SKM-1 treated with dmso at 0.1 percent for 144 hours (cell line): ENCODE data around the gene KCTD18.

Source experiments
- DNase-seq: peaks from one replicate; lab custom pipeline; 2025; ENCODE audit not compliant: unreplicated experiment; lab: John Stamatoyannopoulos, UW

KCTD18 gene

DNA sequence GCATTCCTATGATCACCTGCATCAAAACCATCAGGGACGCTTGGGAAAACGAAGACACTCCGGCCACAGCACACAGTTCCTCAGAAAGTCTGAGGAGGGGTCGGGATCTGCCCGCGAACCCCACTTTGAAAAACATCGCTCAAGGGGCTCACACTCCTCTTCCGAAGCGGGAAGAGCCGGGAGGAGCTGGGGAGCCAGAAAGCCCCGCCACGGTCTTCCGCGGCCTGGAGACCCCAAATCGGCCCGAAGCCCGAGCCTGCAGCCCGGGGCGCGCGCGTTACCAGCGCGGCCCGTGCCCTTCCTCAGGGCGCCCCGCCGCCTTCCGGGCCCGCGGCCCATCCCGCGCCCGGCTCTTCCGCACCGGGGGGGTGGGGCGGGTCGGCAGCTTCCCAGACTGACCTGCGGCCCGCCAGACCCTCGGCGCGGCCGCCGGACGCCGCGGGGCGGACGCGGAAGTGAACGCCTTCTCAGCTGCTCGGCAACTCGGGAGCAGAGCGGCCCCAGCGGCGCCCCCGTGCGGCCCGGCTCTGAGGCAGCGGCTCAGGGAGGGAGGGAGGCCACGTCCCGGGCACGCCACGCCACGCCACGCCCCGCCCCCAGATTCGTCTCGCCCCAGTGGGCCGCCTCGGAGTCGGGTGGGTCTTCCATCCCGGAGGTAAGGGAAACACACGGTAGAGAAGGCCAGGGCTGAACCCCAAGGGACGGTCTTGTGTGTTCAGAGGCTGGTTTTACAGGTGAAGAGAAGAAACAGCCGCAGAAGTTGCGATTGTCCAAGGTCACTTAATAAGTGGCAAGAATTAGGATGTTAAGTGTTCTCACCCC, at the start of gene KCTD18:
Gene KCTD18 (minus strand): TSS at position 457 of the 822 bp plus-strand sequence. CDS start 3,052 bp downstream, outside the sequence.
- peak; percentile 82 for DNase-seq

- no peak for DNase-seq
Measured at GRCh38 chr2:200540793-200541192, 30.9 kb upstream of the KCTD18 start.

GRCh38 chr2:200538139-200538538, 28.3 kb upstream of the KCTD18 start:
- DNase-seq: no peak

GRCh38 chr2:200534572-200534971, 24.7 kb upstream of the KCTD18 start:
- no peak for DNase-seq

- no peak for DNase-seq
Measured at GRCh38 chr2:200533754-200534153, 23.9 kb upstream of the KCTD18 start.

DNA sequence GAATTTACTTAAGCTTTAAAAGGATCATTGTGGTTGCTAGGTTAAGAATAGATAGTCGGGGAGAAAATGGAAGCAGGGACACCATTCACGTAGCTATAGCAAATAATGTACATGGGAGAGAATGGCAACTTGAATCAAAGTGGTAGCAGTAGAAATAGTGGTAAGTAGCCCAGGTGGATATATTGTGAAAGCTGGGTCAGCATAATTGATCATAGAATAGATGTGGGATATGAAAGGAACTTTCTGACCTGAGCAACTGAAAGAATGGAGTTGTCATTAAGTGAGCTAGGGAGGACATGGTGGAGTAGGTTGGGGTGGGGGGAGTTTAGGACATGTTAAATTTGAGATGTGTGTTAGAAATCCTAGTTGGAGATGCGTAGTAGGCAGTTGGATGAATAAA, 18.4 kb upstream of the KCTD18 start:
- DNase-seq: no peak

- DNase-seq: peak; percentile 99
Measured at GRCh38 chr2:200525882-200526651, 16.2 kb upstream of the KCTD18 start, which contains the start of gene SGO2. Gene SGO2 (plus strand): TSS chr2:200526207. CDS start chr2:200532976, 6,769 bp downstream.

DNA sequence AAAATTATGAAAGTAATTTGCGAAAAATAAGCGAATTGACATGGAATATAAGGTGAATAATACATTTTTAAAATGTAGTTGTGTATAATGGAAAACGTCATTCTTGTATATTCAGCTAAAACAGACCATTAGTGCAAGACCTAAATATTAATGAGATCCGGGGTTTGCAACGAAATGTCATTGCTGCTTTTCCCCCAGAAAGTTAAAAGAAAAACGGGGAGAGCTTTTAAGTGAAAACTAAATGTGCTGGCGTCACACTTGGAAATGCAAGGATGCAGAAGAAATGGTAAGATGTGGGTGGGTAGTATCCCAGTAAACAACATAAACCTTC, 15.6 kb upstream of the KCTD18 start:
- DNase-seq: no peak

DNA sequence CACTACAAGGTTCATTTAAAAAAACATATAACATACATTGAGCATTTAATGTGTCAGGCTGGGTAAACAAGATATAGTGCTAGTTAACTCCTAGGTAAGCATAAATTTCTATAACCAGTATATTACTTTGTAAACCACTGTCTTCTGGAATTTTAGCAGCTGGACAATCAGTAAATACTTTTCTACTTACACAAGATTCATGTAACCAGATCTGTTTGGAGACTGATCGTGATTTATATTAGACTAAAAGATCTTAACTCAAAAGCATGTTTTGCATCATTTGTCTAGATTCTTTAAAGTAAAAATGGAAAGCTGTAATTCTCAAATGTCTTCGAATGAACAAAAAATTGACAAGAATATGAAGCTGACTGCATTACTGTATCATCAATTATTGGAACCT, 15.2 kb upstream of the KCTD18 start:
- DNase-seq: no peak

GRCh38 chr2:200523604-200524003, 13.7 kb upstream of the KCTD18 start:
- DNase-seq: no peak

DNA sequence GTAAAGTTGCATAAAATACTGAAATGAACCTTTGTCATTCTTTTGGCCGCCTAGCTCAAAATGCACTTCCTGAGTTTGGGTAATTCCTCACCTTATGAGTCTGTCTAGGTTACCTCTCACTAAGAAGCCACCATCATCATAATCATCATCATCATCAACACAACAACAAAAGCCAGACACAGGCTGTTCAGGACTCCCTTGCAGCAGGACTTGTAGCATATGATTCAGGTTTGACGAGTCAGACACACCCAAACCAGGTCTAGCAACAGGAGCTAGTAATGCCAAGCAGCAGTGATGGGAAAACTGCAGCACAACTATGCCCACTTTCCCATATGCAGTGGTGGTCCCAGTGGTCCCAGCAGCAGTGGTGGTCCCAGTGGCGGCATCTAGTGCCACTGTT, 13.3 kb upstream of the KCTD18 start:
- no peak for DNase-seq

- no peak for DNase-seq
Measured at GRCh38 chr2:200515155-200515554, 5.3 kb upstream of the KCTD18 start.

GRCh38 chr2:200509235-200509611, 645 bp downstream of the KCTD18 start:
- no peak for DNase-seq

DNA sequence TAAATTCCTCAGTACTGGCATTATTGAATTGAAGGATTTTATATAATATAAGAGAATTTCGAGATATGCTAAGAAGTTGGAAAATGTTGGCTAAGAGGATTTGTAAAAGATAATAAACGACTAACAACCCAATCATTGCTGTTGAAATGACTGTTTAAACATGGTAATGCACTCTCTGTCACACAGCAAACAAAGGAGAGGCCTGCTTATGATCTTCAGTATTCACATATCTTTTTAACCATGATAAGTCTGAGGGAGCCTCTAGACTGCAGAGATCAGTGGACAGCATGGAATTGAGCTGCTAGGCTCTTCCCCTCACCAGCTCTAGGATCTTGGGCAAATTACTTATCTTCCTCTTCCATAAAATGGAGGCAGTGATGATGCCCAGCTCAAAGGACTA, 2.7 kb downstream of the KCTD18 start:
- no peak for DNase-seq

DNA sequence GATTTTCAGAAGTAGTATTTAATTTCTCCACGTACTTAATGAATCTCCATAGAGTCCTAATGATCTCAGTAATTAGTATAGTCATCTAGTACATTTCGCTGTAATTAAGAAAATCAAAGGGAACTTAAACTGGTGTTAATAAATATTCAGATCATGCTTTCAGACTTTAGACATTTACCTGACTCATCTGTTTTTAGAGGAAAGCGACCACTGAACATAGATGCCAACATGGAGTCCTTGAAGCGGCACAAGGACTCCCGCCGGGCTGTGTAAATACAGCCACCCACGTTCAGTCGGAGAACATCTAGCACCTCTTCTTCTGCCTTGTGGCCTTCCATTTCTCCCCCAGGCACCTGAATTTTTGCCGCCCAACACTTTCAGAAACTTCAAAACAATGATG, 3.2 kb downstream of the KCTD18 start:
- no peak for DNase-seq

DNA sequence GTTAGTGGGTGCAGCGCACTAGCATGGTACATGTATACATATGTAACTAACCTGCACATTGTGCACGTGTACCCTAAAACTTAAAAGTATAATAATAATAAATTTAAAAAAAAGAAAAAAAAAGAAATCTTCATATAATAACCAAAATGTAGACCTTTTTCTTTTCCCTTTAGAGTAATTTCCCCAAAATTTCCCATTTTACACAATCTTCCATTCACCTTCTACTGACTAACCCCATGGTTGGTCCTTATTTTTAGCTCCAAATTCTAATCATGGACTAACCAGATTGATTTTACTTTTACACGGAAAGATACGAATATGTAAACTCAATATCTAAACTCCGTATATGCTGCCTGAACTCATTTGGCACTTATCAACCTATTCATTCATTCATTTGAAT, 7.7 kb downstream of the KCTD18 start:
- no peak for DNase-seq

- DNase-seq: no peak
Measured at GRCh38 chr2:200498402-200499162, 11.3 kb downstream of the KCTD18 start.

DNA sequence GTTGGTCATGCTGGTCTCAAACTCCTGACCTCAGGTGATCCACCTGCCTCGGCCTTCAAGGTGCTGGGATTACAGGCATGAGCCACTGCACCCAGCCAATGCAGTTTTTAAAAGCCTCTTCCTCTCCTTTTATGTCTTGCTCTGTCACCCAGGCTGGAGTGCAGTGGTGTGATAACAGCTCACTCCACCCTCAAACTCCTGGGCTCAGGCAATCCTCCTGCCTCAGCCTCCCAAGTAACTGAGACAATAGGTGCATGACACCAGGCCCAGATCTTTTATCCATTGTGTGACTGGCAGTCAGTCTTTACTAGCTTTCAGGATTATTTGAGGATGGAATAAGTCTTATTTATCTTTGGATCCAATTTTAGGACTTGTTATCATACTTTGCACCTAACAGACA, 13.2 kb downstream of the KCTD18 start:
- no peak for DNase-seq

GRCh38 chr2:200494048-200494447, 15.8 kb downstream of the KCTD18 start:
- DNase-seq: no peak

GRCh38 chr2:200492656-200493055, 17.2 kb downstream of the KCTD18 start:
- no peak for DNase-seq

DNA sequence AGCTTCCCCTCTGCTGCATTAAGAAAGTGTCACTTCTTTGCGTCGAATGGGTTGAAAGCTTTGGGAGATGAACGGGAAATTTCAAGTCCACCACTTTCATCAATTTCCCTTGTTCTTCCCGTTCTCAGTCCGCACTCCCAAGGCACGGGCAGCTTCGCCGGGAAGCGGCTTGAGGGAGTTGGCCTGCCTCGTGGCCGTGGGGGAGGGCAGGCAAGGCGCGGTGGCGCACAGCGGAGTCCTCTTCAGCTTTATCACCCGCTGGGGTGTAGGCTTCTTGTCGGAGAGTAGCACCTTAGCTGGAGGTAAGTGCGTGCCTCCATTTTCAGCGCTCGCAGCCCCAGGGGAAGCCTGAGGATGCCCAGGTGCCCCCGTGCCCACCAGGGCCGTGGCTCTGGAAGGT, 19.9 kb downstream of the KCTD18 start:
- no peak for DNase-seq

DNA sequence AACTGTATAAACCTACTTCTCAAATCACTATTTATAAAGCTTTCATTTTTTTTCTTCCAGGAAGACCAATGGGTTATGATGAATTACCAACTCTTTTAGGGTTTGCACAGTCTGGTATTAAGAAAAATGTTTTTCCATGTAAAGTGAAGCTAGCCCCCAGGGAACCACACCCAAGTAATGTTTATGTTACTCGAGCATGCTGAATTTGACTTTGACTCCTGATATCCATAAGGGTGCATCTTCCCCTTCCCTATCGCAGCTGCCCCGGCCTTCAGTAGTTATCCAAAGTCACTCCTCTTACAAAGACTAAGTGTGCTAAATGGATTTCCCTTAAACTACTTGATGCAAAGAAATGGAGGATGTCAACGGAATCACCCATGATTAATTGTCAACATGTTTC, 21.7 kb downstream of the KCTD18 start:
- no peak for DNase-seq
